NT2/D1 (cell line): ENCODE data around the gene AMZ1.

ENCODE experiments used
- DNase-seq: peaks from one replicate; pipeline ENCODE4 v3.0.0-alpha.2; 2011; ENCODE audit warnings: low read depth, low spot score
- H3K27me3 ChIP-seq: 2 replicates; pipeline ENCODE4 v1.6.0; 2011; ENCODE audit warnings: mild to moderate bottlenecking; ENCODE audit not compliant: insufficient read length, insufficient read depth
- H3K36me3 ChIP-seq: 2 replicates; pipeline ENCODE4 v1.6.1; 2011; ENCODE audit warnings: mild to moderate bottlenecking, low read length, mixed read lengths; ENCODE audit not compliant: insufficient read depth, insufficient read length
- H3K4me1 ChIP-seq: 2 replicates; pipeline ENCODE4 v1.5.1; 2011; ENCODE audit not compliant: insufficient read depth, insufficient read length
- H3K4me3 ChIP-seq: 2 replicates; pipeline ENCODE4 v1.5.1; 2011; ENCODE audit warnings: low read depth; ENCODE audit not compliant: insufficient read length
- H3K9ac ChIP-seq: 2 replicates; pipeline ENCODE4 v1.6.0; 2011; ENCODE audit warnings: low read depth; ENCODE audit not compliant: insufficient read length
- H3K9me3 ChIP-seq: 2 replicates; pipeline ENCODE4 v1.5.1; 2011; ENCODE audit warnings: mild to moderate bottlenecking, low read length; ENCODE audit not compliant: insufficient read depth
- SUZ12 ChIP-seq: IDR thresholded peaks from 2 replicates; pipeline ENCODE4 v1.6.1; 2011; ENCODE audit not compliant: insufficient read length, insufficient read depth; ENCODE audit errors: extremely low read depth
- YY1 ChIP-seq: IDR thresholded peaks from 2 replicates; pipeline ENCODE4 v1.6.1; 2011; ENCODE audit not compliant: insufficient read length, insufficient read depth
- ZNF274 ChIP-seq: IDR thresholded peaks from 2 replicates; pipeline ENCODE4 v1.6.1; 2011; ENCODE audit warnings: mild to moderate bottlenecking, low read depth, low read length

AMZ1 gene

GRCh38 chr7:2663960-2664359 lies 24.0 kb upstream of the AMZ1 start:
- TF ChIP-seq YY1 (no peak), ZNF274 (no peak), SUZ12 (no peak)
- H3K4me3 ChIP-seq = no peak overlapping the region
- no peak for DNase-seq
- peaks cover 17% of the 10 kb centered on the region for H3K4me1 ChIP-seq
- peak overlapping the region; percentile 42 for H3K9ac ChIP-seq
- peaks cover 49% of the 10 kb centered on the region for H3K36me3 ChIP-seq
- H3K27me3 ChIP-seq = no peaks in the 10 kb centered on the region
- H3K9me3 ChIP-seq = no peaks in the 10 kb centered on the region

DNA sequence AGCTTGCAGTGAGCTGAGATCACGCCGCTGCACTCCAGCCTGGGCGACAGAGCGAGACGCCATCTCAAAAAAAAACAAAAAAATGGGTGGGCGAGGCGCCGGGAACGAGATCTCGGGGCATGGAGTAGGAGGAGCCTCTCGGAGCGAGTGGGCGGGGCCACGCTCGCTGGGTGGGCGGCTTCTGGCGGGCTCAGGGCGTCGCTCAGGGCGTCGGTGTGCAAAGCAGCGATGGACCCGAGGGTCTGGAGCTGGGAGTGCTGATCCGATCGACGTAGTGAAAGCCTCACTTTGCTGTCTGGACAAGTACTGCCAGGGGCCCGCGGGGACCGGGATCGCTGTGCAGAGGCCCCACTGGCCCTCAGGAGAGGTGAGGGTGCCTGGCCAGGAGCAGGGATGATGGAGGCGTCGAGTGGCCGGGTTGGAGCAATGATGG lies 22.6 kb upstream of the AMZ1 start:
- H3K36me3 ChIP-seq = peaks cover 36% of the 10 kb centered on the region
- no peak for DNase-seq
- H3K9me3 ChIP-seq = no peaks in the 10 kb centered on the region
- peaks cover 5% of the 10 kb centered on the region for H3K27me3 ChIP-seq
- H3K9ac ChIP-seq = no peak overlapping the region
- H3K4me3 ChIP-seq = no peak overlapping the region
- peaks cover 17% of the 10 kb centered on the region for H3K4me1 ChIP-seq
- TF ChIP-seq SUZ12 (no peak), YY1 (no peak), ZNF274 (no peak)

GRCh38 chr7:2666155-2666554 lies 21.8 kb upstream of the AMZ1 start:
- peaks cover 5% of the 10 kb centered on the region for H3K27me3 ChIP-seq
- no peak for DNase-seq
- TF ChIP-seq YY1 (no peak), SUZ12 (no peak), ZNF274 (no peak)
- no peak overlapping the region for H3K9ac ChIP-seq
- H3K9me3 ChIP-seq = no peaks in the 10 kb centered on the region
- H3K4me3 ChIP-seq = no peak overlapping the region
- peaks cover 29% of the 10 kb centered on the region for H3K36me3 ChIP-seq
- H3K4me1 ChIP-seq = peaks cover 14% of the 10 kb centered on the region

GRCh38 chr7:2666588-2667250 lies 21.3 kb upstream of the AMZ1 start:
- no peak for DNase-seq
- Histone ChIP-seq H3K27me3 (peaks cover 5% of the 10 kb centered on the region), H3K36me3 (peaks cover 23% of the 10 kb centered on the region), H3K4me3 (no peak overlapping the region), H3K9me3 (no peaks in the 10 kb centered on the region), H3K9ac (no peak overlapping the region), H3K4me1 (peaks cover 15% of the 10 kb centered on the region)
- TF ChIP-seq SUZ12 (no peak), YY1 (no peak), ZNF274 (no peak)

GRCh38 chr7:2667843-2668242 lies 20.2 kb upstream of the AMZ1 start:
- Histone ChIP-seq H3K9ac (no peak overlapping the region), H3K36me3 (peaks cover 12% of the 10 kb centered on the region), H3K4me3 (no peak overlapping the region), H3K27me3 (peaks cover 5% of the 10 kb centered on the region), H3K4me1 (peaks cover 15% of the 10 kb centered on the region), H3K9me3 (no peaks in the 10 kb centered on the region)
- TF ChIP-seq YY1 (no peak), SUZ12 (no peak), ZNF274 (no peak)
- DNase-seq = no peak

DNA sequence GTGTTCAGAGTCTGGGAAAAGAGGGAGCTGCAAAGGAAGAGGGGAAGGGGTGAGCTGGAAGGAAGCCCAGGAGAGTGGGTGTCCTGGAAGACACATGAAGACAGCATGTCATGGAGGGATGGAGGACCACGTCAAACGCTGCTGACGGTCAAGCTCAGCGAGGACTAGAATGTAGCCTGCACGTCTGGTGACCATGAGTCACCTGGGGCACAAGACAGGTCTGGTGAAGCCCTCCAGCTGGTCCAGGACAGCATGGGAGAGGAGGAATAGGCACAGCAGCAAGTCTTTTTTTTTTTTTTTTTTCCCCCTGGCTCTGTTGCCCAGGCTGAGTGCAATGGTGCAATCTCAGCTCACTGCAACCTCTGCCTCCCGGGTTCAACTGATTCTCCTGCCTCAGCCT lies 19.6 kb upstream of the AMZ1 start:
- Histone ChIP-seq H3K9me3 (no peaks in the 10 kb centered on the region), H3K27me3 (peaks cover 5% of the 10 kb centered on the region), H3K36me3 (peaks cover 6% of the 10 kb centered on the region), H3K4me1 (peaks cover 13% of the 10 kb centered on the region), H3K4me3 (no peak overlapping the region), H3K9ac (no peak overlapping the region)
- no peak for DNase-seq
- TF ChIP-seq SUZ12 (no peak), ZNF274 (no peak), YY1 (no peak)

DNA sequence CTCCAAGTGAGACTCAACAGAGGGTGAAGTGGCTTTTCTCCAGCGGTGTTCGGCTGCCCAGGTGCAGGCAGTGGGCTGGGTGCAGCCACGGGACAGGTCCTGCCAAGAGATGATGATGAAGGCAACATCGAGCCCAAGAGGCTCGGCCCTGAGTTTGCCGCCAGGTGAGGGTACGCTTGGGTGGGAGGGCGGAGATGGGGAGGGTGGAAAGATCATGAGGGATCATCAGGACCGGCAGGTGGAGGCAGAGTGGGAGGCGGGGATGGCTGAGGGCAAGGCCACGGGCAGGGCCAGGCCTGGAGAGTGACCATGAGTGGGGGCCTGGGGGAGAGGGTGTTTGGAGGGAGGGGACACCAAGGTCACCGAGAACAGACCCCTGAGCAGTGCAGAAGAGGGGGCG lies 17.8 kb upstream of the AMZ1 start:
- H3K27me3 ChIP-seq = peaks cover 5% of the 10 kb centered on the region
- H3K9me3 ChIP-seq = no peaks in the 10 kb centered on the region
- peaks cover 8% of the 10 kb centered on the region for H3K4me1 ChIP-seq
- no peak for DNase-seq
- TF ChIP-seq ZNF274 (no peak), YY1 (no peak), SUZ12 (no peak)
- H3K4me3 ChIP-seq = no peak overlapping the region
- no peak overlapping the region for H3K9ac ChIP-seq
- H3K36me3 ChIP-seq = no peaks in the 10 kb centered on the region
